Uterus (tissue), 4 donors: Measurements from ENCODE around the gene COL13A1. TPM values are rescaled to one million over a fixed set of nuclear protein-coding genes. Genes with fewer than 3 reads are reported as not detected.

Source experiments
- DNase-seq, 2 donors: peaks; one replicate each; pipeline ENCODE4 v3.0.0-alpha.2; 2019 to 2020
- H3K27ac ChIP-seq, 2 donors: fragments of 200-600 bp; sonication (generic); 1 replicate in 1 of 2; 2 replicates in 1 of 2; pipeline ENCODE4 v1.5.1; 2016 to 2018
- H3K27me3 ChIP-seq, 2 donors: fragments of 200-600 bp; sonication (generic); one replicate each; pipeline ENCODE4 v1.5.1; 2018 to 2019; ENCODE audit warnings: control low read depth in 1 of 2
- H3K36me3 ChIP-seq, 2 donors: fragments of 200-600 bp; sonication (generic); one replicate each; pipeline ENCODE4 v1.5.1; 2019; ENCODE audit warnings: control low read depth in 1 of 2
- H3K4me1 ChIP-seq, 2 donors: fragments of 200-600 bp; sonication (generic); one replicate each; pipeline ENCODE4 v1.5.1; 2018 to 2019; ENCODE audit warnings: control low read depth in 1 of 2
- H3K4me3 ChIP-seq, 2 donors: fragments of 200-600 bp; sonication (generic); 1 replicate in 1 of 2; 2 replicates in 1 of 2; pipeline ENCODE4 v1.5.1; 2018 to 2019; ENCODE audit warnings: mild to moderate bottlenecking in 1 of 2
- H3K9me3 ChIP-seq, 2 donors: fragments of 200-600 bp; sonication (generic); one replicate each; pipeline ENCODE4 v1.5.1; 2019; ENCODE audit warnings: control low read depth in 1 of 2
- CTCF ChIP-seq, 4 experiments: fragments of 200-600 bp in 2 of 4; fragments of 450-650 bp in 2 of 4; sonication (generic) in 2 of 4; IDR thresholded peaks; one replicate each; pipeline ENCODE4 v1.5.1; 2016 to 2019; ENCODE audit warnings: antibody characterized with exemption in 4 of 4, mild to moderate bottlenecking in 2 of 4, moderate library complexity in 1 of 4
- POLR2A ChIP-seq, 2 donors: fragments of 450-650 bp; IDR thresholded peaks; one replicate each; pipeline ENCODE4 v1.6.1; 2016; ENCODE audit warnings: antibody characterized with exemption in 2 of 2, mild to moderate bottlenecking in 1 of 2, moderate library complexity in 1 of 2
- intact Hi-C: fragments of 100-400 bp; cut with DNase I; formaldehyde crosslinking; loops from one replicate; pipeline ENCODE4 v1.15.1; 2023; ENCODE audit warnings: low total_unique reads
- total RNA-seq, 4 donors: library from RNA; depleted of rRNA in 3 of 4; stranded (reverse); fragments of >200 nt in 3 of 4; gene quantifications; one replicate each; pipeline versions ENCODE4 v1.1.0 to v1.2.4, GENCODE V29; 2014 to 2023
- donor health status: DM: yes; HTN: yes; CAD: no.

COL13A1 gene
- total RNA-seq, 4 donors from 2014 or later, result 2.1 to 13.9 (median 3.6) TPM; not detected in 1

DNA sequence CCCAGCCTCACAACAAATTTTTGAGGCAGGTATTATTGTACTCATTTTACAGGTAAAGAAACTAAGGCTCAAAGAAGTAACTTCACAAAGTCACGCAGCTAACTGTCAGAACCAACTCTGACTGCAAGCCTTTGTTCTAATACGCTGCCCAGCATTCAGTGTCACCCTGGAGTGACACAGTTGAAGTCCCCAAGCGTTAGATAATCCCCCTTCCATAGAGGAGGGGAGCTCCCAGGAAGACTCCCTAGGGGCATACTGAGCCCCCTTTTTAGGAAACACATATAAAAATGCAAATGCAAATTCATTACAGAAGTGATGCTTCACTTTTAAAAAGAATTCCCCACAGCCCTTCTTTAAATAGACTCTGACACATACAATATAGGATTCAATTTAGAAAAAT is 150.0 kb downstream of the COL13A1 start:
- Histone ChIP-seq H3K27ac (no peak overlapping the region), H3K4me3 (no peak overlapping the region), H3K4me1 (no peaks in the 10 kb centered on the region), H3K36me3 (no peaks in the 10 kb centered on the region), H3K27me3 (no peaks in the 10 kb centered on the region), H3K9me3 (no peaks in the 10 kb centered on the region)
- TF ChIP-seq CTCF (IDR thresholded peaks at IDR 0.05) (no peak), POLR2A (IDR thresholded peaks at IDR 0.05) (no peak)
- DNase-seq, result no peak
- intact Hi-C loops, result no loop called here

DNA sequence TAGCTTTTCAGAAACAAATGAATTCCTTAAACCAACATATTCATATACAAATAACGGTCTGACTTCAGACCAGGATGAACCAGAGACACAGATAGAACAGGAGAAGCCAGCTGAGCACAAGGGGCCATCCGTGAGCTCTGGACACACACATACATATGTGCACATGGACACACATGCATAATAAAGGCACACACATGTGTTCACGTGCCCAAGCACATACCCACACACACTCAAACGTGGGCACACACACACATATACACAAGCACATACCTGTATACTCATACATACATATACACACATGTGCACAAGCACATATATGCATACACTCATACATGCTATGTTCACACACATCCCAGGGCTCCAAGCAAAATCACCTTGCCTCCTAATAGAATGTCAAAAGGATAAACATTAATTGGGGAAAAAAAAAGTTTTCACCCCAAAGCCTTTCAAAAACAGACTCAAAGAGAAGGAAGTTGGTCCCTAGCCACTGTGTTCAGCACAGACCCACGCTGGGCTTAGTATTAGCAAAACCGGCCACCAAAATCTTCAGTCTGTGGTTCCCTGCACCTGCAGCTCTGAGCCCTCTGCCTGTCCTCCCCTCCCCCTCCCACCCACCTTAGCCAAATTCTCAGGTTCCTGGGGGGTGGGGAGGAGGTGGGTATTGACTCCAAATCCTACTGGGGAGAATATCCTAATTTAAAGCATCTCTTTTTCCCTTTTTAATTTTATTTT is 150.5 kb downstream of the COL13A1 start:
- no peak for DNase-seq
- no peak overlapping the region for H3K4me3 ChIP-seq
- TF ChIP-seq POLR2A (IDR thresholded peaks at IDR 0.05), result no peak
- TF ChIP-seq CTCF (IDR thresholded peaks at IDR 0.05), result no peak
- H3K27ac ChIP-seq, result no peak overlapping the region
- H3K9me3 ChIP-seq, result no peaks in the 10 kb centered on the region
- intact Hi-C loops, result no loop called here
- H3K27me3 ChIP-seq, result no peaks in the 10 kb centered on the region
- H3K36me3 ChIP-seq, result no peaks in the 10 kb centered on the region
- no peaks in the 10 kb centered on the region for H3K4me1 ChIP-seq

DNA sequence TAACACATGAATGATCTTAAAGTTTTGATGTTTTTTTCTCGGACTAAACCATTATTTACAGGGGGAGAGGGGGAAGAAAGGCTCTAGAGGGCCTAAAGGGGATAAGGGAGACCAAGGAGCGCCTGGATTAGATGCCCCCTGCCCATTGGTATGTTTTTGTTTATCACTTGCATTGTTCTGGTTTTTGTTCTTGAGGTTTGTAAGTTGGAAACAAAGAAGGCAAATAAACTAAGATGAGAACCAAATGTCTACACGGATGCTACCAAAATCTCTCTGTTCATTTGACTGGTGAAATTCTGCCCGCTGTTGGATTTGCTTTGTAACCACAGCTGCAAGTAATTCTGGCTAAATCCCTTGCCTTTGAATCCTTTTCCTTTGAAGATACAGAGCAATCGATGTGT is 151.1 kb downstream of the COL13A1 start:
- no peaks in the 10 kb centered on the region for H3K4me1 ChIP-seq
- H3K27me3 ChIP-seq, result no peaks in the 10 kb centered on the region
- no peak for DNase-seq
- TF ChIP-seq CTCF (IDR thresholded peaks at IDR 0.05) (no peak), POLR2A (IDR thresholded peaks at IDR 0.05) (no peak)
- H3K4me3 ChIP-seq, result no peak overlapping the region
- no peak overlapping the region for H3K27ac ChIP-seq
- no peaks in the 10 kb centered on the region for H3K36me3 ChIP-seq
- no peaks in the 10 kb centered on the region for H3K9me3 ChIP-seq
- intact Hi-C loops, result no loop called here

DNA sequence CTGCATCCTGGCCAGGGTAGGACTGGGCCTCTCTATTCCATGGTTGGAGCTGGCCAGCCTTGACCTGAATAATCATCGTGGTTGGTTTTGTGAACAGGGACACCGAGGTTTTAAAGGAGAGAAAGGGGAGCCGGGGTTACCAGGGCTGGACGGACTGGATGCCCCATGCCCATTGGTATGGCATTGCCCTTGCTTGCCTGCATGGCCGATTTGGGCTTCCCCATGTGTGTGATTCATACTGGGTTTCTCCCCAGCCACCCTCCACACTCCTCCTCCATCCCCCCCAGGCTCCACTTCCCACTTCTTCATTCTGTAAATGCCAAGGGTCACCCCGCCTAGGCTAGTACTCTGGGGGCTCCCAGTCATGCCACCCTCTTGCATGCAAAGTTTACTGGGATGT is 152.1 kb downstream of the COL13A1 start:
- Histone ChIP-seq H3K27me3 (no peaks in the 10 kb centered on the region), H3K4me1 (no peaks in the 10 kb centered on the region), H3K4me3 (no peak overlapping the region), H3K9me3 (no peaks in the 10 kb centered on the region), H3K36me3 (no peaks in the 10 kb centered on the region), H3K27ac (no peak overlapping the region)
- intact Hi-C loops, result no loop called here
- TF ChIP-seq POLR2A (IDR thresholded peaks at IDR 0.05), result no peak
- TF ChIP-seq CTCF (IDR thresholded peaks at IDR 0.05), result no peak
- no peak for DNase-seq

GRCh38 chr10:69955211-69955805 is 153.6 kb downstream of the COL13A1 start:
- Histone ChIP-seq H3K4me3 (no peak overlapping the region), H3K36me3 (no peaks in the 10 kb centered on the region), H3K27ac (no peak overlapping the region), H3K9me3 (no peaks in the 10 kb centered on the region), H3K4me1 (no peaks in the 10 kb centered on the region), H3K27me3 (no peaks in the 10 kb centered on the region)
- TF ChIP-seq CTCF (IDR thresholded peaks at IDR 0.05) (no peak), POLR2A (IDR thresholded peaks at IDR 0.05) (no peak)
- DNase-seq, result no peak
- intact Hi-C loops, result no loop called here
